Prostate gland (tissue), 2 donors: Measurements from ENCODE around the gene ATF7IP. TPM values are rescaled to one million over a fixed set of nuclear protein-coding genes. Genes with fewer than 3 reads are reported as not detected.
A peak's percentile ranks its signal among the peaks of the same experiment; 100 is the strongest.

ENCODE experiments used
- DNase-seq: peaks from one replicate; pipeline ENCODE4 v3.0.0-alpha.2; 2019; ENCODE audit warnings: low spot score
- H3K27ac ChIP-seq, 2 donors: fragments of 200-600 bp; sonication (generic); 2 replicates each; pipeline ENCODE4 v1.5.1; 2017 to 2019
- H3K27me3 ChIP-seq: fragments of 200-600 bp; sonication (generic); replicated peaks from 2 replicates; pipeline ENCODE4 v1.5.1; 2019; ENCODE audit not compliant: insufficient read depth
- H3K36me3 ChIP-seq, 2 donors: fragments of 200-600 bp; sonication (generic); 1 replicate in 1 of 2; 2 replicates in 1 of 2; pipeline versions ENCODE4 v1.5.1 to v1.8.1; 2017 to 2019
- H3K4me1 ChIP-seq: fragments of 200-600 bp; sonication (generic); replicated peaks from 2 replicates; pipeline ENCODE4 v1.5.1; 2019
- H3K4me3 ChIP-seq, 2 donors: fragments of 200-600 bp; sonication (generic); 2 replicates each; pipeline ENCODE4 v1.5.1; 2017 to 2019
- H3K9me3 ChIP-seq: fragments of 200-600 bp; sonication (generic); 2 replicates; pipeline ENCODE4 v1.5.1; 2017
- POLR2A ChIP-seq: fragments of 450-650 bp; IDR thresholded peaks from one replicate; pipeline ENCODE4 v1.6.1; 2016; ENCODE audit warnings: antibody characterized with exemption, mild to moderate bottlenecking
- POLR2AphosphoS5 ChIP-seq: sonication (generic); formaldehyde crosslinking; IDR thresholded peaks from one replicate; pipeline ENCODE4 v1.6.1; 2017; ENCODE audit warnings: antibody characterized with exemption
- WGBS: methylation state at CpG from one replicate; pipeline ENCODE4 v1.1.5; 2018; 5-methylcytosine and 5-hydroxymethylcytosine counted together
- intact Hi-C: fragments of 100-400 bp; cut with DNase I; formaldehyde crosslinking; loops from one replicate; pipeline ENCODE4 v1.14.2; 2022
- total RNA-seq, 2 donors: library from RNA; depleted of rRNA; stranded (reverse); fragments of >200 nt; gene quantifications; one replicate each; pipeline ENCODE4 v1.1.0, GENCODE V29; 2016
- TF ChIP-seq, protein P1 (sequence below), 4 experiments: fragments of 200-600 bp in 2 of 4; fragments of 450-650 bp in 2 of 4; sonication (generic) in 2 of 4; IDR thresholded peaks; 1 replicate in 3 of 4; 2 replicates in 1 of 4; pipeline ENCODE4 v1.5.1; 2016 to 2019; ENCODE audit warnings: antibody characterized with exemption in 4 of 4, mild to moderate bottlenecking in 2 of 4, moderate library complexity in 2 of 4

The ATF7IP gene
- total RNA-seq, 2 donors from 2014 or later = 47.1 to 49.9 TPM

DNA sequence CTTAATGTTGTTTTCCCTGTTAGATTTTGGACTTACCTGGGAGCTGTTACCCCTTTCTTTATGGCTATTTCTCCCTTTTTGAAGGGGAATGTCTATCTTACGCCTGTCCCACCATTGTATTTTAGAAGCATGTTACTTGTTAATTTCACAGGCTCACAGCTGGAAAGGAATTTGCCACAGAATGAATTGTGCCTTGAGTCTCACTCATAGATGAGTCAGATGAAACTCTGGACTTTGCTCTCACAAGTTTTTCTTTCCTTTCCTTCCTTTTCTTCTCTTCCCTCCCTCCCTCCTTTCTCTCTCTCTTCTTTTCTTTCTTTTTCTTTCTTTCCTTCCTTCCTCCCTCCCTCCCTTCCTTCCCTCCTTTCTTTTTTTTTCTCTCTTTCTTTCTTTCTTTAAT, 9.3 kb upstream of the ATF7IP start:
- no peak for DNase-seq

DNA sequence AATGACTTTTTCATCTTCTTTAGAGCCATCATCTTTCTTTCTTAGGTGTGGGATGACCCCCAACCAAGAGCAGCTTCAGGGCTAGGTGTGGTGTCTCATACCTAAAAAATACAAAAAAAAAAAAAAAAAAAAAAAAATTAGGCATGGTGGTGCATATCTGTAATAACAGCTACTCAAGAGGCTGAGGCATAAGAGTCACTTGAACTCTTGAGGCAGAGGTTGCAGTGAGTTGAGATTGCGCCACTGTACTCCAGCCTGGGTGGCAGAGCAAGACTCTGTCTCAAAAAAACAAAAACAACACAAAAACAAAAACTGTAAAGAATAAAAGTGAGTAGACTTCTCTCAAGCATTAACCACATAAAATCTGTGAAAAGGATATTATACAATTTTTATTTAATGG, 8.0 kb upstream of the ATF7IP start:
- intact Hi-C loops = no loop called here
- no peak overlapping the region for H3K27ac ChIP-seq
- H3K4me1 ChIP-seq = no peaks in the 10 kb centered on the region
- H3K27me3 ChIP-seq = no peaks in the 10 kb centered on the region
- 100% methylated on average over 1 of the region's 1 CpG for WGBS
- no peak for DNase-seq
- H3K4me3 ChIP-seq = no peak overlapping the region
- no peaks in the 10 kb centered on the region for H3K9me3 ChIP-seq
- H3K36me3 ChIP-seq = no peaks in the 10 kb centered on the region
- TF ChIP-seq POLR2A (no peak), POLR2AphosphoS5 (no peak)
- TF ChIP-seq, protein P1, sequence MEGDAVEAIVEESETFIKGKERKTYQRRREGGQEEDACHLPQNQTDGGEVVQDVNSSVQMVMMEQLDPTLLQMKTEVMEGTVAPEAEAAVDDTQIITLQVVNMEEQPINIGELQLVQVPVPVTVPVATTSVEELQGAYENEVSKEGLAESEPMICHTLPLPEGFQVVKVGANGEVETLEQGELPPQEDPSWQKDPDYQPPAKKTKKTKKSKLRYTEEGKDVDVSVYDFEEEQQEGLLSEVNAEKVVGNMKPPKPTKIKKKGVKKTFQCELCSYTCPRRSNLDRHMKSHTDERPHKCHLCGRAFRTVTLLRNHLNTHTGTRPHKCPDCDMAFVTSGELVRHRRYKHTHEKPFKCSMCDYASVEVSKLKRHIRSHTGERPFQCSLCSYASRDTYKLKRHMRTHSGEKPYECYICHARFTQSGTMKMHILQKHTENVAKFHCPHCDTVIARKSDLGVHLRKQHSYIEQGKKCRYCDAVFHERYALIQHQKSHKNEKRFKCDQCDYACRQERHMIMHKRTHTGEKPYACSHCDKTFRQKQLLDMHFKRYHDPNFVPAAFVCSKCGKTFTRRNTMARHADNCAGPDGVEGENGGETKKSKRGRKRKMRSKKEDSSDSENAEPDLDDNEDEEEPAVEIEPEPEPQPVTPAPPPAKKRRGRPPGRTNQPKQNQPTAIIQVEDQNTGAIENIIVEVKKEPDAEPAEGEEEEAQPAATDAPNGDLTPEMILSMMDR (IDR thresholded peaks at IDR 0.05) = no peak

More for the DNA sequence above, 9.3 kb upstream of the ATF7IP start:
- Histone ChIP-seq H3K36me3 (no peaks in the 10 kb centered on the region), H3K27me3 (no peaks in the 10 kb centered on the region), H3K4me3 (no peak overlapping the region), H3K4me1 (no peaks in the 10 kb centered on the region), H3K9me3 (no peaks in the 10 kb centered on the region), H3K27ac (no peak overlapping the region)
- intact Hi-C loops = no loop called here
- WGBS = 92% methylated on average over 1 of the region's 1 CpG
- TF ChIP-seq POLR2A (no peak), POLR2AphosphoS5 (no peak)
- TF ChIP-seq, protein P1 (IDR thresholded peaks at IDR 0.05) = no peak

DNA sequence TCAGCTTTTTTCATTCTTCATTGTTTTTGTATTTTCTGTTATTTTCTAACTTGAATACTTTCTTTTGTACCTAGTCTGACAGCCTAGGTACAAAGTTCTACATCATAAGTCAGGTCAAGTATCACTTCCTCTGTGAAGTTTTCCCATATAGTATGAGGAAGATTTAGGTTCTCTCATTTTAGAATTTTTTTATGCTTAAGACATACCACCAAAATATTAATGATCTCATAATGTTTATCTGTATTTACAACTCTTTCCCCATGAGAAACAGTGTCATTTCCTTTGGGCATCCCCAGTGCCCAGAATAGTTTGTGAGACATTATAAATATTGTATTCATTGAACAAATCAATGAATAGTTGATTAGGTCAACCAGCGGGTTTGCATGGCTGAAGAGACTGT, 3.1 kb upstream of the ATF7IP start:
- Histone ChIP-seq H3K4me3 (no peak overlapping the region), H3K27me3 (no peaks in the 10 kb centered on the region), H3K4me1 (no peaks in the 10 kb centered on the region), H3K9me3 (no peaks in the 10 kb centered on the region), H3K36me3 (no peaks in the 10 kb centered on the region), H3K27ac (no peak overlapping the region)
- WGBS = 100% methylated on average over 1 of the region's 1 CpG
- DNase-seq = no peak
- TF ChIP-seq, protein P1 (IDR thresholded peaks at IDR 0.05) = no peak
- intact Hi-C loops = no loop called here

DNA sequence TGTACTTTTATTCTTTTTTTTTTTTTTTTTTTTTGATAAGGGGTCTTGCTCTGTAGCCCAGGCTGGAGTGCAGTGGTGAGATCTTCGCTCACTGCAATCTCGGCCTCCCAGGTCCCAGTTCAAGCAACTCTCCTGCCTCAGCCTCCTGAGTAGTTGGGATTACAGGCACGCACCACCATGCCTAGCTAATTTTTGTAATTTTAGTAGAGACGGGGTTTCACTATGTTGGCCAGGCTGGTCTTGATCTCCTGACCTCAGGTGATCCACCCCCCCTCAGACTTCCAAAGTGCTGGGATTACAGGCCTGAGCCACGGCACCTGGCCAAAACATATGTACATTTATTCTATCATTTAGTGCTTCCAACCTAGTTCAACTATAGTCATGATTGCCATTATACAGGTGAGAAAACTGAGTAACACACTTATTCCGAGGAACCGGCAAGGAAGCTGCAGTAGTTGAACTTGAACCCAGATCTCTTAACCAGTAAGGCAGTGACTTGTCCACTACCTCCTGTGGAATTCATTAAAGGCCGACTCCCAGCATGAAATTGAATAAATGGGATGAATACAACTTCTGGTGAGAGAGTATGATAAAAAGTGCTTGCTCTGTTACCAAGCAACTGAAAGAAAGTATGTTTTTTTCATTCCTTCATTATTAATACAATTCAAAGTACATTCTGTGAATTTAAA, 755 bp upstream of the ATF7IP start:
- intact Hi-C loops = loop anchor here (2.0 to 5.0 kb wide), 2 partner anchors 108 to 203 kb away; partner anchors contain the start of gene PLBD1
- DNase-seq = no peak
- Histone ChIP-seq H3K36me3 (no peaks in the 10 kb centered on the region), H3K27me3 (no peaks in the 10 kb centered on the region), H3K9me3 (no peaks in the 10 kb centered on the region), H3K4me1 (no peaks in the 10 kb centered on the region), H3K27ac (peak overlapping the region; percentile 96 to 97), H3K4me3 (peak overlapping the region; percentile 66 to 73)
- TF ChIP-seq POLR2AphosphoS5 = no peak
- TF ChIP-seq, protein P1 (IDR thresholded peaks at IDR 0.05) = no peak
- TF ChIP-seq POLR2A = no peak
- 94% methylated on average over 8 of the region's 8 CpGs for WGBS
